Testis (tissue), 3 donors: ENCODE results near the gene TM4SF4. TPM values are rescaled to one million over a fixed set of nuclear protein-coding genes. Genes with fewer than 3 reads are reported as not detected.
A peak's percentile ranks its signal among the peaks of the same experiment; 100 is the strongest.

Experiments used
- DNase-seq: peaks from one replicate; pipeline ENCODE4 v3.0.0-alpha.2; 2019
- H3K27ac ChIP-seq, 2 donors: fragments of 200-600 bp; sonication (generic); one replicate each; pipeline ENCODE4 v1.5.1; 2019
- H3K27me3 ChIP-seq: fragments of 200-600 bp; sonication (generic); one replicate; pipeline ENCODE4 v1.5.1; 2019
- H3K36me3 ChIP-seq: fragments of 200-600 bp; sonication (generic); one replicate; pipeline ENCODE4 v1.5.1; 2017; ENCODE audit warnings: low read depth; ENCODE audit errors: missing control alignments
- H3K4me1 ChIP-seq: fragments of 200-600 bp; sonication (generic); one replicate; pipeline ENCODE4 v1.5.1; 2019
- H3K4me3 ChIP-seq, 2 donors: fragments of 200-600 bp; sonication (generic); one replicate each; pipeline ENCODE4 v1.5.1; 2017 to 2019
- H3K9me3 ChIP-seq: fragments of 200-600 bp; sonication (generic); one replicate; pipeline ENCODE4 v1.5.1; 2017
- POLR2A ChIP-seq: fragments of 450-650 bp; IDR thresholded peaks from one replicate; pipeline ENCODE4 v1.6.1; 2017; ENCODE audit warnings: antibody characterized with exemption, mild to moderate bottlenecking, moderate library complexity
- WGBS, 2 donors: methylation state at CpG; one replicate each; pipeline ENCODE4 v1.1.5; 2018; 5-methylcytosine and 5-hydroxymethylcytosine counted together
- intact Hi-C: fragments of 100-400 bp; cut with DNase I; formaldehyde crosslinking; loops from one replicate; pipeline ENCODE4 v1.15.1; 2023; ENCODE audit warnings: low total_unique reads
- polyA plus RNA-seq: library from polyadenylated mRNA; stranded (reverse); fragments of 350-450 nt; fragmentation: Illumina TruSeq; extraction: RNeasy Lipid Tissue Mini Kit (QIAGEN cat#74804); gene quantifications from one replicate; pipeline ENCODE4 v1.2.3, GENCODE V29; 2014; ENCODE audit warnings: low read depth, low replicate concordance; ENCODE audit not compliant: insufficient read depth
- total RNA-seq, 2 donors: library from RNA; depleted of rRNA; stranded (reverse); fragments of >200 nt; gene quantifications; one replicate each; pipeline ENCODE4 v1.2.3, GENCODE V29; 2016
- TF ChIP-seq, protein P1 (sequence below), 3 experiments: fragments of 450-650 bp in 2 of 3; fragments of 200-600 bp in 1 of 3; sonication (generic) in 1 of 3; IDR thresholded peaks; one replicate each; pipeline ENCODE4 v1.5.1; 2016 to 2019; ENCODE audit warnings: antibody characterized with exemption in 3 of 3, mild to moderate bottlenecking in 2 of 3, moderate library complexity in 1 of 3

The TM4SF4 gene
- total and polyA plus RNA-seq, 3 donors from 2014 or later = 0.12 to 1.4 (median 0.39) TPM

DNA sequence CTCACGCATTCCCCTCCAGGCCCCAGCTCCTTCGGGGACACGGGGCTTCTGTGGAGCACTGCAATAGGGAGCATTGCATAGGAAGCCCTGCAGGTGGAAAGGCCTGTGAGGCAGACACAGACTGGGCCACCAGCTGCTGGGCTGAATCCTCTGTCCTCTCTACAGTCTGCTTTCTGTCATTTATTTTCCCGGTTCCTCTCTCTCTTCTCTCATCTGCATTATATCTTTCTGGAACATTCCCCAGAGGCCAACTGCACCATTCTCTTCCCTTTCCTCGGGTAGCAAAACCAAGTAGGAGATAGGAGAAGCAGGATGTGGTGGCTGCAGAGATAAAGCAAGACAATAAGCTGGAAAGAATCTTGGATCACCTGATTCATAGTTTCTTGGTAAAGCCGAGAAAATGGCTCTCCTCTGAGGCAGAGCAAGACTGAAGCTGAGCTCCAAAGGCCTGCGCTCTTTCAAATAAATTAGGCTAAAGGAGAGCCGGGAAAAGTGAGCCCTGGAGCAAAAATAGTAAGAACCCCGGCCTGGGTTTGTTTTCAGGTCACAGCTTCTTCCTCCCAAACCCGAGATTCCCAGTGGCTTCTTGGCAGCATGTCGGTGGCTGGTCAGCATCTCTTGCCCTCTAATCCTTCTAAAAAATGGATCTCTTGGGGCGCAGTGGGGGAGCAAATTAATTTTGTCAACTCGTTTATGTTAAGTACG is 5.3 kb downstream of the TM4SF4 start:
- no peaks in the 10 kb centered on the region for H3K9me3 ChIP-seq
- no peaks in the 10 kb centered on the region for H3K36me3 ChIP-seq
- peaks cover 11% of the 10 kb centered on the region for H3K4me1 ChIP-seq
- no peaks in the 10 kb centered on the region for H3K27me3 ChIP-seq
- intact Hi-C loops = loop anchor here (10.0 kb wide), 2 partner anchors 85 to 525 kb away; no protein-coding TSS in a partner anchor
- 32 to 42% methylated on average over 14 of the region's 14 CpGs for WGBS, 2 donors
- H3K4me3 ChIP-seq = no peak overlapping the region
- DNase-seq = peak; percentile 43
- peak overlapping the region; percentile 45 to 53 for H3K27ac ChIP-seq
- no peak for TF ChIP-seq POLR2A
- TF ChIP-seq, protein P1, sequence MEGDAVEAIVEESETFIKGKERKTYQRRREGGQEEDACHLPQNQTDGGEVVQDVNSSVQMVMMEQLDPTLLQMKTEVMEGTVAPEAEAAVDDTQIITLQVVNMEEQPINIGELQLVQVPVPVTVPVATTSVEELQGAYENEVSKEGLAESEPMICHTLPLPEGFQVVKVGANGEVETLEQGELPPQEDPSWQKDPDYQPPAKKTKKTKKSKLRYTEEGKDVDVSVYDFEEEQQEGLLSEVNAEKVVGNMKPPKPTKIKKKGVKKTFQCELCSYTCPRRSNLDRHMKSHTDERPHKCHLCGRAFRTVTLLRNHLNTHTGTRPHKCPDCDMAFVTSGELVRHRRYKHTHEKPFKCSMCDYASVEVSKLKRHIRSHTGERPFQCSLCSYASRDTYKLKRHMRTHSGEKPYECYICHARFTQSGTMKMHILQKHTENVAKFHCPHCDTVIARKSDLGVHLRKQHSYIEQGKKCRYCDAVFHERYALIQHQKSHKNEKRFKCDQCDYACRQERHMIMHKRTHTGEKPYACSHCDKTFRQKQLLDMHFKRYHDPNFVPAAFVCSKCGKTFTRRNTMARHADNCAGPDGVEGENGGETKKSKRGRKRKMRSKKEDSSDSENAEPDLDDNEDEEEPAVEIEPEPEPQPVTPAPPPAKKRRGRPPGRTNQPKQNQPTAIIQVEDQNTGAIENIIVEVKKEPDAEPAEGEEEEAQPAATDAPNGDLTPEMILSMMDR (IDR thresholded peaks at IDR 0.05) = no peak

DNA sequence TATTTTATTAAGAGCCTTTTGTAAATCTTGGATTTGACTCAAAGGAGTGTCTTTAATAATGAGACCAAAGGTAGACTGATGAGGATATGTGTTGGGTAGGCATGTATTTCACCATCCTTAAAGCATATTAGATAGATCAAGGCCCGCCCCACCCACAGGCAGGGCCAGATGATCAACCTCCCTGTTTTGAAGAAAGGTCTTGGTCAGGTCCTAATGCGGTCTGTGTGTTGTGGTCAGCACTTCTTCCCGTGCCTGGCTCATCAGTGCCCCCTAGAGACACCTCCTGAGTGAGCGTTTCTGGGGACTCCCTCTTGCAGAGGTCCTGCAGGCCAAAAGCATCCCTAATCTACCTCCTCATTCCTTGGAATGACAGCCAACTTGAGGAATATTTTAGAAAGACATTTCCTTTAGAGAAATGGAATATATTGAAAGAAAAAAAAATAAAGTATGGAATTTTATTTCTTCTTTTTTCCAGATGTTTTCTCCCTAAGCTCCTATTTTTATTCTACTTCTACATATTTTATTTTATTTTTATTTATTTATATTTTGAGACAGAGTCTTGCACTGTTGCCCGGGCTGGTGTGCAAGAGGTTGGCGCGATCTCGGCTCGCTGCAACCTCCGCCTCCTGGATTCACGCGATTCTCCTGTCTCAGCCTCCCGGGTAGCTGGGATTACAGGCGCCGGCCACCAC is 6.0 kb downstream of the TM4SF4 start:
- Histone ChIP-seq H3K4me1 (peaks cover 11% of the 10 kb centered on the region), H3K4me3 (no peak overlapping the region), H3K27ac (peak overlapping the region; percentile 45 to 53), H3K27me3 (no peaks in the 10 kb centered on the region), H3K9me3 (no peaks in the 10 kb centered on the region), H3K36me3 (no peaks in the 10 kb centered on the region)
- TF ChIP-seq POLR2A = no peak
- TF ChIP-seq, protein P1 (IDR thresholded peaks at IDR 0.05) = peak; percentile 59 to 83 (median 75)
- intact Hi-C loops = loop anchor here (10.0 kb wide), 1 partner anchor 86 kb away; no protein-coding TSS in a partner anchor
- DNase-seq = peak; percentile 90
- 64 to 66% methylated on average over 15 of the region's 15 CpGs for WGBS, 2 donors

DNA sequence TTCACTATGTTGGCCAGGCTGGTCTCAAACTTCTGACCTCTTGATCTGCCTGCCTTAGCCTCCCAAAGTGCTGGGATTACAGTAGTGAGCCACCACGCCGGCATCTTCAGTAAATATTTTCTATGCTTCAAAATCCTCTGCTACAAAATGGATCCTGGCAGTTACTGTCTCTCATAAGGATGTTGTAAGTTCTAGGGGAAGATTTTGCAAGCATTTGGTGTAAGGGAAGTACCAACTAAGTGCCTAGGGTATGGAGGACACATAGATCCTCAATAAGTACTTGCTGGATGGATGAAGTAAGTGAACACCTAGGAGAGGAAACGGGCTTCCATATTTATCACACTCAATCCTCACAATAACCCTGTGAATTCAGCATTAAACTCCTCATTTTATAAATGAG is 6.6 kb downstream of the TM4SF4 start:
- Histone ChIP-seq H3K9me3 (no peaks in the 10 kb centered on the region), H3K4me3 (no peak overlapping the region), H3K27me3 (no peaks in the 10 kb centered on the region), H3K27ac (no peak overlapping the region), H3K4me1 (peaks cover 11% of the 10 kb centered on the region), H3K36me3 (no peaks in the 10 kb centered on the region)
- intact Hi-C loops = loop anchor here (10.0 kb wide), 1 partner anchor 86 kb away; no protein-coding TSS in a partner anchor
- no peak for DNase-seq
- no peak for TF ChIP-seq POLR2A
- TF ChIP-seq, protein P1 (IDR thresholded peaks at IDR 0.05) = no peak
- 86 to 93% methylated on average over 3 of the region's 3 CpGs for WGBS, 2 donors

DNA sequence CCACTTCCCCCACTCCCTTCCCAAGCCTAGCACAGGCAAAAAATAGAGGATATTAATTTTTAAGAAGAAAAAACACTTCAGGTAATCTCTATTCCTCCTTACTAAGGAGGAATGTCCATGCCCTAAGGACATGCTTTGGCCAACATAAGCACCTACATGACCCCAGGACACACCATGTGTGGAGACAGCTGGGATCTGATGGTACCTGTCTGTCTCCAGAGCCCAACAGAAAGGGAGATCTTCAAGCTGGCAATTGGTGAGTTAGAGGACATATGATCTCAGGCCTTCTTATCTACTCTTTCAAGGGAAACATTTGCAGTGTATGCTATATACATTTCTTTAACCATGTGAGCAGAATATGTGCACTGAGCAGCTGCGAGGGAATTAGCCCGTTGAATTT is 7.0 kb downstream of the TM4SF4 start:
- DNase-seq = no peak
- H3K36me3 ChIP-seq = no peaks in the 10 kb centered on the region
- H3K9me3 ChIP-seq = no peaks in the 10 kb centered on the region
- H3K4me3 ChIP-seq = no peak overlapping the region
- WGBS, 2 donors = 88 to 92% methylated on average over 2 of the region's 2 CpGs
- TF ChIP-seq, protein P1 (IDR thresholded peaks at IDR 0.05) = no peak
- TF ChIP-seq POLR2A = no peak
- no peak overlapping the region for H3K27ac ChIP-seq
- H3K27me3 ChIP-seq = no peaks in the 10 kb centered on the region
- intact Hi-C loops = loop anchor here (10.0 kb wide), 1 partner anchor 87 kb away; no protein-coding TSS in a partner anchor
- peaks cover 11% of the 10 kb centered on the region for H3K4me1 ChIP-seq
